Endothelial cell (in vitro differentiated cells): ENCODE results near the gene MISFA. TPM values are rescaled to one million over a fixed set of nuclear protein-coding genes. Genes with fewer than 3 reads are reported as not detected.

Experiments
- DNase-seq: peaks from one replicate; pipeline ENCODE4 v3.0.0; 2021; ENCODE audit warnings: low spot score
- H3K27ac Mint-ChIP-seq: one replicate; pipeline ENCODE4 v1.8.0; 2021; ENCODE audit warnings: mixed read lengths, inconsistent platforms; ENCODE audit not compliant: unreplicated experiment
- H3K27me3 Mint-ChIP-seq: one replicate; pipeline ENCODE4 v1.8.0; 2021; ENCODE audit warnings: mild to moderate bottlenecking, moderate library complexity, mixed read lengths, inconsistent platforms; ENCODE audit not compliant: unreplicated experiment
- H3K36me3 Mint-ChIP-seq: one replicate; pipeline ENCODE4 v1.8.0; 2021; ENCODE audit warnings: mild to moderate bottlenecking, low read depth, mixed read lengths, inconsistent platforms; ENCODE audit not compliant: unreplicated experiment
- H3K4me1 Mint-ChIP-seq: one replicate; pipeline ENCODE4 v1.8.0; 2021; ENCODE audit warnings: mild to moderate bottlenecking, mixed read lengths, inconsistent platforms; ENCODE audit not compliant: unreplicated experiment
- H3K4me3 Mint-ChIP-seq: one replicate; pipeline ENCODE4 v1.8.0; 2021; ENCODE audit warnings: mild to moderate bottlenecking, mixed read lengths, inconsistent platforms; ENCODE audit not compliant: unreplicated experiment
- H3K9me3 Mint-ChIP-seq: one replicate; pipeline ENCODE4 v1.8.0; 2021; ENCODE audit warnings: mixed read lengths, inconsistent platforms; ENCODE audit not compliant: unreplicated experiment
- total RNA-seq: library from RNA; stranded (reverse); fragmentation: NEBNext Ultra II Directional; extraction: Animal tissue kit (Norgen Biotek cat#: 25700); gene quantifications from one replicate; pipeline ENCODE4 v1.2.1, GENCODE V29; 2021; ENCODE audit not compliant: unreplicated experiment
- TF ChIP-seq, protein P1 (sequence below): fragments of 200-600 bp; sonication (generic); IDR thresholded peaks from one replicate; pipeline ENCODE4 v1.5.0; 2021; ENCODE audit warnings: antibody characterized with exemption; ENCODE audit not compliant: unreplicated experiment

The MISFA gene
- total RNA-seq, 1 donor from 2014 or later, result 2.8 TPM

DNA sequence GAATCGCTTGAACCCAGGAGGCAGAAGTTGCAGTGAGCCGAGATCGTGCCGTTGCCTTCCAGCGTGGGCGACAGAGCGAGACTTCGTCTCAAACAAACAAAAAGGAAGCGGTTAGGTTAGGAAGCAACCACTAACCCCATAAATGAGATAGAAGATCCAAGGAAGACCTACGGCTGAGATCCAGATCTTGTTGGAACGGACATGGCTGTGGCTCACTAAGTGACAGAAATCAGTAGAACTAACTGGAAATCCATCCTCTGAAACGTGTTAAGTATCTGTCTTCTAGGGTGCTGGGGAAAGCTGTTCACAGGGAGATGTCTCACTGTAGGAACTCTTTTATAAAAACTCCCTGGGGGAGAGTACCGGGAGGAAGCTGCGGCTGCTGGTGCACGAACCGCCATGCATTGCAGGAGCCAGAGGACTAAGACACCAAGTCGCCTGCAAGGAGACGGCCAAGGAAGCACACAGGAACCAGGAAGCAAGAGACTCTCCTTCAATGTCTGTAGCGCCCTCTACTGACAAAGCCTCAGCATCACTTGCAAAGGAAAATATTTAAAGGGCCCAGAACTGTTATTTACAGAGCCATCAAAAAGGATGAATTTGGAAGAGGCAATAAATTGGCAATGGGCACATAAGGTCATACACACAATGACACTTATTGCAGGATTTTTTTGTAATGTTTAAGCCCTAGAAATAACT lies 51.4 kb downstream of the MISFA start:
- no peak overlapping the region for H3K27ac Mint-ChIP-seq
- peaks cover 1% of the 10 kb centered on the region for H3K27me3 Mint-ChIP-seq
- TF ChIP-seq, protein P1, sequence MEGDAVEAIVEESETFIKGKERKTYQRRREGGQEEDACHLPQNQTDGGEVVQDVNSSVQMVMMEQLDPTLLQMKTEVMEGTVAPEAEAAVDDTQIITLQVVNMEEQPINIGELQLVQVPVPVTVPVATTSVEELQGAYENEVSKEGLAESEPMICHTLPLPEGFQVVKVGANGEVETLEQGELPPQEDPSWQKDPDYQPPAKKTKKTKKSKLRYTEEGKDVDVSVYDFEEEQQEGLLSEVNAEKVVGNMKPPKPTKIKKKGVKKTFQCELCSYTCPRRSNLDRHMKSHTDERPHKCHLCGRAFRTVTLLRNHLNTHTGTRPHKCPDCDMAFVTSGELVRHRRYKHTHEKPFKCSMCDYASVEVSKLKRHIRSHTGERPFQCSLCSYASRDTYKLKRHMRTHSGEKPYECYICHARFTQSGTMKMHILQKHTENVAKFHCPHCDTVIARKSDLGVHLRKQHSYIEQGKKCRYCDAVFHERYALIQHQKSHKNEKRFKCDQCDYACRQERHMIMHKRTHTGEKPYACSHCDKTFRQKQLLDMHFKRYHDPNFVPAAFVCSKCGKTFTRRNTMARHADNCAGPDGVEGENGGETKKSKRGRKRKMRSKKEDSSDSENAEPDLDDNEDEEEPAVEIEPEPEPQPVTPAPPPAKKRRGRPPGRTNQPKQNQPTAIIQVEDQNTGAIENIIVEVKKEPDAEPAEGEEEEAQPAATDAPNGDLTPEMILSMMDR, result peak; percentile 83
- H3K4me1 Mint-ChIP-seq, result no peaks in the 10 kb centered on the region
- no peaks in the 10 kb centered on the region for H3K36me3 Mint-ChIP-seq
- H3K4me3 Mint-ChIP-seq, result no peak overlapping the region
- no peaks in the 10 kb centered on the region for H3K9me3 Mint-ChIP-seq
- DNase-seq, result peak; percentile 55

Other genes with a start within 250 kb of the MISFA start
- 74.0 TPM for gene LDHA, start 205.2 kb upstream of the MISFA start, total RNA-seq
- not detected for gene LDHC, start 187.5 kb upstream of the MISFA start, total RNA-seq
- not detected for gene LDHAL6A, start 143.9 kb upstream of the MISFA start, total RNA-seq
- gene TSG101, start 72.8 kb upstream of the MISFA start, total RNA-seq, result 47.4 TPM
- gene UEVLD, start 11.1 kb upstream of the MISFA start, total RNA-seq, result 13.2 TPM
- 19.9 TPM for gene SPTY2D1, start 34.6 kb downstream of the MISFA start, total RNA-seq
- gene TMEM86A, start 99.0 kb downstream of the MISFA start, total RNA-seq, result 3.9 TPM
- 0.74 TPM for gene IGSF22, start 126.4 kb downstream of the MISFA start, total RNA-seq
- 16.4 TPM for gene PTPN5, start 192.0 kb downstream of the MISFA start, total RNA-seq